K562 (cell line): ENCODE measurements around the gene G6PD. TPM values are rescaled to one million over a fixed set of nuclear protein-coding genes. Genes with fewer than 3 reads are reported as not detected.

Experiments used
- ARID2 ChIP-seq: fragments of 450-650 bp; IDR thresholded peaks from 2 replicates; pipeline ENCODE4 v1.6.1; 2017; ENCODE audit warnings: antibody characterized with exemption, mild to moderate bottlenecking
- BRD4 ChIP-seq: fragments of 200-600 bp; sonication (generic); IDR thresholded peaks from 2 replicates; pipeline ENCODE4 v1.6.1; 2017; ENCODE audit warnings: inconsistent platforms
- FOXA1 ChIP-seq: fragments of 450-650 bp; IDR thresholded peaks from 2 replicates; pipeline ENCODE4 v1.6.1; 2016; ENCODE audit warnings: mild to moderate bottlenecking, borderline replicate concordance
- GABPA ChIP-seq: fragments of 200-800 bp; sonication (Bioruptor generic); conservative IDR thresholded peaks from 2 replicates; pipeline ENCODE4 v1.6.1; 2016; ENCODE audit warnings: low read depth, missing genetic modification characterization, missing compliant biosample characterization
- HEY1 ChIP-seq: fragments of 250-450 bp; sonication (Bioruptor Pico); IDR thresholded peaks from 2 replicates; pipeline ENCODE4 v1.5.0; 2020; ENCODE audit warnings: mild to moderate bottlenecking, moderate library complexity, borderline replicate concordance
- JUND ChIP-seq, 2 experiments: IDR thresholded peaks; 2 replicates in 1 of 2; 3 replicates in 1 of 2; pipeline ENCODE4 v1.6.1; 2011; ENCODE audit warnings: borderline replicate concordance in 2 of 2, low read depth in 2 of 2, low read length in 2 of 2, improper control_type of control experiment in 1 of 2, missing biosample characterization in 1 of 2, missing genetic modification characterization in 1 of 2, missing genetic modification reagents in 1 of 2
- KLF6 ChIP-seq: fragments of 250-450 bp; sonication (Bioruptor Pico); IDR thresholded peaks from 2 replicates; pipeline ENCODE4 v1.4.0; 2020; ENCODE audit warnings: mild to moderate bottlenecking, moderate library complexity, borderline replicate concordance
- MAFG ChIP-seq: fragments of 450-650 bp; conservative IDR thresholded peaks from 2 replicates; pipeline ENCODE4 v1.6.1; 2016; ENCODE audit warnings: missing genetic modification characterization, missing compliant biosample characterization
- PHTF2 ChIP-seq: fragments of 250-450 bp; sonication (Bioruptor Pico); IDR thresholded peaks from 2 replicates; pipeline ENCODE4 v1.5.0; 2021; ENCODE audit warnings: mild to moderate bottlenecking
- POLR2B ChIP-seq: fragments of 450-650 bp; IDR thresholded peaks from 2 replicates; pipeline ENCODE4 v1.6.1; 2018; ENCODE audit warnings: low read depth; ENCODE audit not compliant: partially characterized antibody
- RHOXF2B ChIP-seq: fragments of 250-450 bp; sonication (Bioruptor Pico); conservative IDR thresholded peaks from 2 replicates; pipeline ENCODE4 v1.5.1; 2021
- SMC3 ChIP-seq: conservative IDR thresholded peaks from 2 replicates; pipeline ENCODE4 v1.6.1; 2011; ENCODE audit warnings: low read depth, low read length, improper control_type of control experiment; ENCODE audit not compliant: insufficient read depth
- SUPT5H ChIP-seq: fragments of 450-650 bp; IDR thresholded peaks from 2 replicates; pipeline ENCODE4 v1.6.1; 2016
- TAL1 ChIP-seq: fragments of 450-650 bp; IDR thresholded peaks from 2 replicates; pipeline ENCODE4 v1.6.1; 2016; ENCODE audit warnings: mild to moderate bottlenecking
- ZNF184 ChIP-seq: sonication (generic); formaldehyde crosslinking; IDR thresholded peaks from 2 replicates; pipeline ENCODE4 v1.5.0; 2020; ENCODE audit warnings: missing genetic modification reagents
- ZNF41 ChIP-seq: fragments of 250-450 bp; sonication (Bioruptor Pico); conservative IDR thresholded peaks from 2 replicates; pipeline ENCODE4 v1.4.0; 2020; ENCODE audit warnings: mild to moderate bottlenecking
- ZNF785 ChIP-seq: fragments of 250-450 bp; sonication (Bioruptor Pico); IDR thresholded peaks from 2 replicates; pipeline ENCODE4 v1.4.0; 2020; ENCODE audit warnings: mild to moderate bottlenecking
- polyA plus RNA-seq, 8 experiments: library from polyadenylated mRNA; depleted of rRNA in 4 of 8; stranded (reverse) in 5 of 8; unstranded in 3 of 8; fragments of >200 nt; fragmentation: Nextera tagmentation in 2 of 8; fragmentation: Illumina TruSeq in 1 of 8; extraction: Ambion mirVana in 2 of 8; extraction: Trizol in 1 of 8; gene quantifications; 2 replicates each; pipeline versions ENCODE4 v1.2.1 to v1.2.3, GENCODE V29; 2011 to 2014; ENCODE audit warnings: inconsistent platforms in 1 of 8, missing spikeins in 1 of 8
- total RNA-seq, 7 experiments: library from RNA; depleted of rRNA in 6 of 7; stranded (reverse); fragments of >200 nt in 6 of 7; fragmentation: Illumina TruSeq in 2 of 7; extraction: Trizol in 2 of 7; gene quantifications; 2 replicates each; pipeline versions ENCODE4 v1.2.1 to v1.2.3, GENCODE V29; 2011 to 2021; ENCODE audit warnings: low replicate concordance in 1 of 7
- TF ChIP-seq, protein P1 (sequence below), 3 experiments: fragments of 200-800 bp in 1 of 3; fragments of 250-450 bp in 1 of 3; fragments of 450-650 bp in 1 of 3; sonication (Bioruptor Pico) in 1 of 3; sonication (Bioruptor generic) in 1 of 3; formaldehyde crosslinking in 1 of 3; IDR thresholded peaks; 2 replicates each; pipeline versions ENCODE4 v1.6.1 to v1.8.0; 2016 to 2022; ENCODE audit warnings: mild to moderate bottlenecking in 2 of 3, missing genetic modification characterization in 2 of 3, missing compliant biosample characterization in 1 of 3, moderate library complexity in 1 of 3
- TF ChIP-seq, protein P2 (sequence below): fragments of 200-400 bp; formaldehyde crosslinking; IDR thresholded peaks from 2 replicates; pipeline ENCODE4 v1.6.1; 2017; ENCODE audit warnings: mild to moderate bottlenecking, low read depth, low read length, moderate library complexity
- TF ChIP-seq, protein P3 (sequence below): sonication (generic); formaldehyde crosslinking; IDR thresholded peaks from 2 replicates; pipeline ENCODE4 v1.8.0; 2022; ENCODE audit warnings: missing genetic modification reagents, mild to moderate bottlenecking, borderline replicate concordance
- TF ChIP-seq, protein P4 (sequence below): sonication (generic); formaldehyde crosslinking; IDR thresholded peaks from 2 replicates; pipeline ENCODE4 v1.8.0; 2022; ENCODE audit warnings: mild to moderate bottlenecking, missing genetic modification reagents

The G6PD gene
- total and polyA plus RNA-seq, 9 of the 15 experiments (the other 6 are each of a cell fraction or from before 2014, with no cell fraction given): 2.9 to 222 (median 66.4) TPM

DNA sequence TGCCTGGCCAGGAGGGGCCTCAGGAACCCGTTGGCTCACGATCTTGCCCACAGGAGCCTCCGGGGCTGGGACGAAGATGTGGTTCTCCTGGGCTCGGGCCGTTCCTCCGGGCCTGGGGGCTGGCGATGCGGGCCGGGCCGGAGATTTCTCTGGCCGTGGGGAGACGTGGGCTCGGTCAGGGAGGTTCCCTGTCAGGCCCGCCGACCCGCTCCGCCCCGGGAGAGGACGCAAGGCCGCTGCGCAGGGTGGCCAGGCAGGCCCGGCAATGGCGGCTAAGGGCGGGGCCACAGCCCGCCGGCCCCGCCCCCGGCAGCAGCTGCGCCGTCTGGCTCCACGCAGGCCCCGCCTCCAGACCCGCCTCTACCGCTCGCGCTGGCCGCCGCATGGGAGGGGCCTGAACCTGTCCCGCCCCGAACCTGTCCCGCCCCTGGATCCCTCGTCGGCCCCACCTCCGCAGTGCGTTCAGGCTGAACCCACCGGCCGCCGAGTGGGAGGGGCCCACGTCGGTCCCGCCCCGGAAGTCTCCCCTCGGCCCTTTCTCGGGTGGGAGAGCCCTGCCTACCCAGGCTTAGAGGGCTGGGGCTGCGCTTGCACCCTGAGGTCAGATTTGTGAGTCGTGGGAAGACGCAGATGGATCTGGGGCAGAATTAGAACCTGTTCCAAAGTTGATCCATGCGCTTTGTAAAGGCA, 30.5 kb downstream of the G6PD start, which contains the start of gene FAM3A (continued):
- no peak for TF ChIP-seq ARID2
- no peak for TF ChIP-seq RHOXF2B
- peak; percentile 86 for TF ChIP-seq GABPA (tag)
- TF ChIP-seq ZNF184 (CRISPR knock-in tag): no peak
- TF ChIP-seq KLF6 (CRISPR knock-in tag): no peak
- no peak for TF ChIP-seq PHTF2 (CRISPR knock-in tag)
- TF ChIP-seq, protein P1, sequence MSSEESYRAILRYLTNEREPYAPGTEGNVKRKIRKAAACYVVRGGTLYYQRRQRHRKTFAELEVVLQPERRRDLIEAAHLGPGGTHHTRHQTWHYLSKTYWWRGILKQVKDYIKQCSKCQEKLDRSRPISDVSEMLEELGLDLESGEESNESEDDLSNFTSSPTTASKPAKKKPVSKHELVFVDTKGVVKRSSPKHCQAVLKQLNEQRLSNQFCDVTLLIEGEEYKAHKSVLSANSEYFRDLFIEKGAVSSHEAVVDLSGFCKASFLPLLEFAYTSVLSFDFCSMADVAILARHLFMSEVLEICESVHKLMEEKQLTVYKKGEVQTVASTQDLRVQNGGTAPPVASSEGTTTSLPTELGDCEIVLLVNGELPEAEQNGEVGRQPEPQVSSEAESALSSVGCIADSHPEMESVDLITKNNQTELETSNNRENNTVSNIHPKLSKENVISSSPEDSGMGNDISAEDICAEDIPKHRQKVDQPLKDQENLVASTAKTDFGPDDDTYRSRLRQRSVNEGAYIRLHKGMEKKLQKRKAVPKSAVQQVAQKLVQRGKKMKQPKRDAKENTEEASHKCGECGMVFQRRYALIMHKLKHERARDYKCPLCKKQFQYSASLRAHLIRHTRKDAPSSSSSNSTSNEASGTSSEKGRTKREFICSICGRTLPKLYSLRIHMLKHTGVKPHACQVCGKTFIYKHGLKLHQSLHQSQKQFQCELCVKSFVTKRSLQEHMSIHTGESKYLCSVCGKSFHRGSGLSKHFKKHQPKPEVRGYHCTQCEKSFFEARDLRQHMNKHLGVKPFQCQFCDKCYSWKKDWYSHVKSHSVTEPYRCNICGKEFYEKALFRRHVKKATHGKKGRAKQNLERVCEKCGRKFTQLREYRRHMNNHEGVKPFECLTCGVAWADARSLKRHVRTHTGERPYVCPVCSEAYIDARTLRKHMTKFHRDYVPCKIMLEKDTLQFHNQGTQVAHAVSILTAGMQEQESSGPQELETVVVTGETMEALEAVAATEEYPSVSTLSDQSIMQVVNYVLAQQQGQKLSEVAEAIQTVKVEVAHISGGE (CRISPR knock-in tag; IDR thresholded peaks at IDR 0.05): peak in 1 of 3 experiments; percentile 73; a peak in 1 of 6 replicates
- TF ChIP-seq ZNF785 (CRISPR knock-in tag): no peak
- TF ChIP-seq TAL1: no peak
- TF ChIP-seq ZNF41: no peak
- peak; percentile 61 for TF ChIP-seq POLR2B
- no peak for TF ChIP-seq HEY1 (CRISPR knock-in tag)
- TF ChIP-seq, protein P2, sequence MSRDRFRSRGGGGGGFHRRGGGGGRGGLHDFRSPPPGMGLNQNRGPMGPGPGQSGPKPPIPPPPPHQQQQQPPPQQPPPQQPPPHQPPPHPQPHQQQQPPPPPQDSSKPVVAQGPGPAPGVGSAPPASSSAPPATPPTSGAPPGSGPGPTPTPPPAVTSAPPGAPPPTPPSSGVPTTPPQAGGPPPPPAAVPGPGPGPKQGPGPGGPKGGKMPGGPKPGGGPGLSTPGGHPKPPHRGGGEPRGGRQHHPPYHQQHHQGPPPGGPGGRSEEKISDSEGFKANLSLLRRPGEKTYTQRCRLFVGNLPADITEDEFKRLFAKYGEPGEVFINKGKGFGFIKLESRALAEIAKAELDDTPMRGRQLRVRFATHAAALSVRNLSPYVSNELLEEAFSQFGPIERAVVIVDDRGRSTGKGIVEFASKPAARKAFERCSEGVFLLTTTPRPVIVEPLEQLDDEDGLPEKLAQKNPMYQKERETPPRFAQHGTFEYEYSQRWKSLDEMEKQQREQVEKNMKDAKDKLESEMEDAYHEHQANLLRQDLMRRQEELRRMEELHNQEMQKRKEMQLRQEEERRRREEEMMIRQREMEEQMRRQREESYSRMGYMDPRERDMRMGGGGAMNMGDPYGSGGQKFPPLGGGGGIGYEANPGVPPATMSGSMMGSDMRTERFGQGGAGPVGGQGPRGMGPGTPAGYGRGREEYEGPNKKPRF: no peak
- TF ChIP-seq, protein P3, sequence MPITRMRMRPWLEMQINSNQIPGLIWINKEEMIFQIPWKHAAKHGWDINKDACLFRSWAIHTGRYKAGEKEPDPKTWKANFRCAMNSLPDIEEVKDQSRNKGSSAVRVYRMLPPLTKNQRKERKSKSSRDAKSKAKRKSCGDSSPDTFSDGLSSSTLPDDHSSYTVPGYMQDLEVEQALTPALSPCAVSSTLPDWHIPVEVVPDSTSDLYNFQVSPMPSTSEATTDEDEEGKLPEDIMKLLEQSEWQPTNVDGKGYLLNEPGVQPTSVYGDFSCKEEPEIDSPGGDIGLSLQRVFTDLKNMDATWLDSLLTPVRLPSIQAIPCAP (CRISPR knock-in tag): no peak
- TF ChIP-seq SMC3: no peak
- peak; percentile 28; the same call in 1 of the 2 replicates for TF ChIP-seq JUND (IDR thresholded peaks at IDR 0.05; ENCODE audit: borderline replicate concordance, low read depth, low read length)
- 0 out of 3 replicates have a peak, but pooled peaks have one; percentile 43 for TF ChIP-seq JUND (tag; IDR thresholded peaks at IDR 0.05; ENCODE audit: borderline replicate concordance, low read depth, low read length)
- TF ChIP-seq SUPT5H: peak; percentile 76
- no peak for TF ChIP-seq BRD4
- TF ChIP-seq MAFG: no peak
- TF ChIP-seq, protein P4, sequence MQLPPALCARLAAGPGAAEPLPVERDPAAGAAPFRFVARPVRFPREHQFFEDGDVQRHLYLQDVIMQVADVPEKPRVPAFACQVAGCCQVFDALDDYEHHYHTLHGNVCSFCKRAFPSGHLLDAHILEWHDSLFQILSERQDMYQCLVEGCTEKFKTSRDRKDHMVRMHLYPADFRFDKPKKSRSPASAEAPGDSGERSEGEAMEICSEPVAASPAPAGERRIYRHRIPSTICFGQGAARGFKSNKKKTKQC: no peak
- no peak for TF ChIP-seq FOXA1
